ENCODE data around the gene NR6A1.

Gene NR6A1

DNA sequence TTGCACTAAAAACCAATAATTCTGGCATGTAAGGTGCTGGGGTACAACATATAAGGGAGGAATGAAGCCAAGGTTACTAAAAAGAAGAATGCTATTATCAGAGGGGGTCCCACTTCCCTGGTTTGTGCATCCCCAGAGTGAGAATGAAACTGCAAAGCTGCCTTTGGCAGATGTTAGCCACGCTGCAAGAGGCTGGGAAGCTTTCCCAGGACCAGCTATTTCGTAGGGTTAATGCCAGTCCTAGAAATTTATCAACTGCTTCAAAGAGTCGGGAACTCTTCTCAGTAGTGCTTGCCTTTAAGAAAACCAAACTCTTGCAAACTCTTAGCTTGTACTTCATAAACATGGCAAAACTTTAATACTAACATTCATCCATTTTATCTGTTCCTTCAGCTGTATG, 176.4 kb downstream of the NR6A1 start:
- TF ChIP-seq, protein P1, sequence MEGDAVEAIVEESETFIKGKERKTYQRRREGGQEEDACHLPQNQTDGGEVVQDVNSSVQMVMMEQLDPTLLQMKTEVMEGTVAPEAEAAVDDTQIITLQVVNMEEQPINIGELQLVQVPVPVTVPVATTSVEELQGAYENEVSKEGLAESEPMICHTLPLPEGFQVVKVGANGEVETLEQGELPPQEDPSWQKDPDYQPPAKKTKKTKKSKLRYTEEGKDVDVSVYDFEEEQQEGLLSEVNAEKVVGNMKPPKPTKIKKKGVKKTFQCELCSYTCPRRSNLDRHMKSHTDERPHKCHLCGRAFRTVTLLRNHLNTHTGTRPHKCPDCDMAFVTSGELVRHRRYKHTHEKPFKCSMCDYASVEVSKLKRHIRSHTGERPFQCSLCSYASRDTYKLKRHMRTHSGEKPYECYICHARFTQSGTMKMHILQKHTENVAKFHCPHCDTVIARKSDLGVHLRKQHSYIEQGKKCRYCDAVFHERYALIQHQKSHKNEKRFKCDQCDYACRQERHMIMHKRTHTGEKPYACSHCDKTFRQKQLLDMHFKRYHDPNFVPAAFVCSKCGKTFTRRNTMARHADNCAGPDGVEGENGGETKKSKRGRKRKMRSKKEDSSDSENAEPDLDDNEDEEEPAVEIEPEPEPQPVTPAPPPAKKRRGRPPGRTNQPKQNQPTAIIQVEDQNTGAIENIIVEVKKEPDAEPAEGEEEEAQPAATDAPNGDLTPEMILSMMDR (IDR thresholded peaks at IDR 0.05; ENCODE audit: insufficient read depth, low read length, poor library complexity, severe bottlenecking) = no peak
- no peak for DNase-seq (ENCODE audit: extremely low read depth, insufficient read length)
- H3K36me3 ChIP-seq (ENCODE audit: control insufficient read depth, insufficient read depth, low read length) = no peaks in the 10 kb centered on the region
- H3K27me3 ChIP-seq (replicated peaks; ENCODE audit: control insufficient read depth, insufficient read depth, low read length) = no peaks in the 10 kb centered on the region
- H3K4me3 ChIP-seq (replicated peaks; ENCODE audit: low read depth, low read length) = no peak overlapping the region

DNA sequence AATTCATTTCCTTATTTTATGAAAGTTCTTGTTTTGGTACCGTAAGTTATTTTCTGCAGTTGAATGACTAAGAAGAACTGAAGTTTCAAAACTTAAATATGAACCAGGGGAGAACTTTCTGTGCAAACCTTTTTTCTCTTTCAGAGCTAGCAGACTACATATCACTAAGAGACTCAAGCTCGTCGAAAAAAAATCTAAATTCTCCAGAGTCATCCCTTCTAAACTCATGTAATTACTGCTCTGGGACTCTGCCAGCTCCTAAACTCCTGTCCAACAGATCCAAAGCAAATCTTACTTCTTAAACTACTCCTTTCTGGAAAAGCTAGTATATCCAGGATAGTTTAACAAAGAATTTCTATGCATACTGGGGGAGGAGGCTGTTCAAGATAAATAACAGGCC, 176.9 kb downstream of the NR6A1 start:
- Histone ChIP-seq H3K27me3 (replicated peaks; ENCODE audit: control insufficient read depth, insufficient read depth, low read length) (no peaks in the 10 kb centered on the region), H3K4me3 (replicated peaks; ENCODE audit: low read depth, low read length) (no peak overlapping the region), H3K36me3 (ENCODE audit: control insufficient read depth, insufficient read depth, low read length) (no peaks in the 10 kb centered on the region)
- TF ChIP-seq, protein P1 (IDR thresholded peaks at IDR 0.05; ENCODE audit: insufficient read depth, low read length, poor library complexity, severe bottlenecking) = no peak
- no peak for DNase-seq (ENCODE audit: extremely low read depth, insufficient read length)

DNA sequence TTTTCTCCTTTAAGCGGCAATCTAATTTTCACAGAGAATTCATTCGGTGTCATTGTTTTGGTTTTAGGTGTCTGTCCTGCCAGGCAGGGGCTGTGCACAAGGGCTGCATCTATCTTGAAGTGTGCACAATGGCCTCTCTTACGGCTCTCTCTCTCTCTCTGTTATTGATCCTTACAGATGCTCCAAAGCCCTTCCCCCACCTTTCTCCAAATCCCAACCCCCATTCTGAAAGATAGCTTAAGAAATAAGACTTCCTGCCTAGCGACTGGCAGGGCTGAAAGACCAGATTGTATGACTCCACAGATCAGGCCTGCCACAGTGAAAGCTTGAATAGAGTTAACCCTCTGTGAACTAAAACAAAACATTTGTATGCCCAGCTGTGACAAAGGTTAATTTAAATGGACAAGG, 177.5 kb downstream of the NR6A1 start:
- Histone ChIP-seq H3K4me3 (replicated peaks; ENCODE audit: low read depth, low read length) (no peak overlapping the region), H3K36me3 (ENCODE audit: control insufficient read depth, insufficient read depth, low read length) (no peaks in the 10 kb centered on the region), H3K27me3 (replicated peaks; ENCODE audit: control insufficient read depth, insufficient read depth, low read length) (no peaks in the 10 kb centered on the region)
- DNase-seq (ENCODE audit: extremely low read depth, insufficient read length) = no peak
- TF ChIP-seq, protein P1 (IDR thresholded peaks at IDR 0.05; ENCODE audit: insufficient read depth, low read length, poor library complexity, severe bottlenecking) = no peak

GRCh38 chr9:124593200-124593599, 177.9 kb downstream of the NR6A1 start:
- H3K4me3 ChIP-seq (replicated peaks; ENCODE audit: low read depth, low read length) = no peak overlapping the region
- no peak for DNase-seq (ENCODE audit: extremely low read depth, insufficient read length)
- H3K36me3 ChIP-seq (ENCODE audit: control insufficient read depth, insufficient read depth, low read length) = no peaks in the 10 kb centered on the region
- TF ChIP-seq, protein P1 (IDR thresholded peaks at IDR 0.05; ENCODE audit: insufficient read depth, low read length, poor library complexity, severe bottlenecking) = no peak
- no peaks in the 10 kb centered on the region for H3K27me3 ChIP-seq (replicated peaks; ENCODE audit: control insufficient read depth, insufficient read depth, low read length)

GRCh38 chr9:124590889-124591641, 180.0 kb downstream of the NR6A1 start:
- no peak for DNase-seq (ENCODE audit: extremely low read depth, insufficient read length)

More at GRCh38 chr9:124590889-124591641, 180.0 kb downstream of the NR6A1 start:
- TF ChIP-seq, protein P1 (IDR thresholded peaks at IDR 0.05; ENCODE audit: insufficient read depth, low read length, poor library complexity, severe bottlenecking) = no peak
- Histone ChIP-seq H3K27me3 (replicated peaks; ENCODE audit: control insufficient read depth, insufficient read depth, low read length) (no peaks in the 10 kb centered on the region), H3K4me3 (replicated peaks; ENCODE audit: low read depth, low read length) (no peak overlapping the region), H3K36me3 (ENCODE audit: control insufficient read depth, insufficient read depth, low read length) (no peaks in the 10 kb centered on the region)
